Fibroblast of skin of right quadriceps (primary cell): ENCODE measurements around the gene MRPL45.

Experiments
- DNase-seq: peaks from one replicate; pipeline ENCODE4 v3.0.0-alpha.2; 2013

MRPL45 gene

DNA sequence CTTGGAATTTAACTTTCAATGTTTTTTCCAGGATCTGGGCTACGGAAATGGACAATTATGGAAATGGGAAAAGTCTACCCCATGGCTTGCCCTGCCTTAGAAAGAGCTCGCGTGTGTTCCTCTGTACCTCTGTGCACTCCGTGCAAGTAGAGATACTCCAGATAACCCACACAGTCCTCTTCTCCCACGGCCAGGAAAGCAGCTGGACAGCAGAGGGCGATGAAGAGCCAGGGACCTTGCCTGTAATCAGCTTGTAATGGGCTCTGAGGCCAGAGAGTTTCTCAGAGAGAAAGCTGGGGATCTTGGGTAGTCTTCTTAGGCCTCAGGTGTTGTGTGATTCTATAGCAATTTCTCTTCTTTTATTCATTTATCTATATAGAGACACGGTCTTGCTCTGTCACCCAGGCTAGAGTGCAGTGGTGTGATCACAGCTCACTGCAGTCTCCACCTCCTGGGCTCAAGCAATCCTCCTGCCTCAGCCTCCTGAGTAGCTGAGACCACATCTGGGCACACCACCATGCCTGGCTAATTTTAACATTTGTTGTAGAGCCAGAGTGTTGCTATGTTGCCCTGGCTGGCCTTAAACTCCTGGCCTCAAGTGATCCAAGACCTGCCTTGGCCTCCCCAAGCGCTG, 52.2 kb downstream of the MRPL45 start:
- DNase-seq = peak; percentile 73

DNA sequence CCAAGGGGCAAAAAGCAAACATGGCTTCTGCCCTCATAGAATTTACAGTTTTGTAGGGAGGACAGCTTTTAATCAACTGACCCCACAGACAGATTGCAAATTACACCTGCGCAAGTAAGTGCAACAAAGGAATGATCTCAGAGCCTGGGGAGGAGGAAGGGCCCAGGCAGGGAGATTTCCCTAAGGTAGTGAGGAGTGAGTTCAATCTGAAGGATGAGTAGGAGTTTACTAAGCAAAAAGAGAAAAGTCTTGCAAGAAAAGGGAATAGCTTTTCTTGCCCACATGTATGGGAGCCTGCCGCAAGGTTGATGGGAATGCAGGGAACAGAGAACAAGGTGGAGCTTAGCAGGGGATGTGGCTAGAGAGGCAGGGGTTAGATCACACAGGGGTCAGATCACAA, 53.1 kb downstream of the MRPL45 start:
- DNase-seq = no peak

DNA sequence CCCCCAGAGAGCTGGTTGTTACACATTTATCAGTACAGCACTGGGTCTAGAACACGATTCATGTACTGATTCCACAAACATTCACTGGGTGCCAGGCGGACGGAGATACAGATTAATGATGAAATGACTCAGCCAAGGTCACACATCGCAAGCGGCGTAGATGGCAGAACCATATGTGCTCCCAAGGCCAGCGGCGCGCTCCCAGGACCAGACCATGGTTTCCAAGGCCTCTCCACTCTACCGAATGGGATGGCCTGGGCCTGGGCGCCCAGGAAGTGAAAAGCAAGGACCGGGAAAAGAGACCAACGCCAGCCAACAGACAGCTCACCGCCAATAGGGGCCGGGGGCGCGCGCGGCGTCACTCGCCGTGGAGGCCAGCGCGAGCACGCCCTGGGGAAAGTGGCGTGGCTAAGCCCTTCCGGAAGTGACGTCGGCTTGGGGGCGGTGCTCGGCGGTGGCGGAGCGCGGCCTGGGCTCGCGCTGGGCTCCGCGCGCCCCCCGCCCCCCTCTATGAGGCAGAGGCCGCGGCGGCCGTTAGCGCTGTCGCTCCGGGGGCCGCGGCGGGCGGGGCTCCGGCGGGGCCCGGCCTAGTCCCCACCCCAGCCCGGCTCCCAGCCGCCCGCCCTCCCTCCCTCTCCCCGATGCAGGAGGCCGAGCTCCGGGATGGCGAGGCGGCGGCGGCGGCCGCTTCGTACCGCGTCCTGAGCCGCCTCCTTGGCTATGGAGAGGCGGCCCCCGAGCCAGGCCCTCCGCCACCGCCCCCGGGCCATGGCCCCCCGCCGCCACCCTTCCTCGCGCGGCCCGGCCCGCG, 54.6 kb downstream of the MRPL45 start, which contains the start of gene SOCS7:
Gene SOCS7 (plus strand): TSS at position 433 of the 811 bp plus-strand sequence. CDS start 209 bp downstream, at position 642.
- peak; percentile 93 for DNase-seq

DNA sequence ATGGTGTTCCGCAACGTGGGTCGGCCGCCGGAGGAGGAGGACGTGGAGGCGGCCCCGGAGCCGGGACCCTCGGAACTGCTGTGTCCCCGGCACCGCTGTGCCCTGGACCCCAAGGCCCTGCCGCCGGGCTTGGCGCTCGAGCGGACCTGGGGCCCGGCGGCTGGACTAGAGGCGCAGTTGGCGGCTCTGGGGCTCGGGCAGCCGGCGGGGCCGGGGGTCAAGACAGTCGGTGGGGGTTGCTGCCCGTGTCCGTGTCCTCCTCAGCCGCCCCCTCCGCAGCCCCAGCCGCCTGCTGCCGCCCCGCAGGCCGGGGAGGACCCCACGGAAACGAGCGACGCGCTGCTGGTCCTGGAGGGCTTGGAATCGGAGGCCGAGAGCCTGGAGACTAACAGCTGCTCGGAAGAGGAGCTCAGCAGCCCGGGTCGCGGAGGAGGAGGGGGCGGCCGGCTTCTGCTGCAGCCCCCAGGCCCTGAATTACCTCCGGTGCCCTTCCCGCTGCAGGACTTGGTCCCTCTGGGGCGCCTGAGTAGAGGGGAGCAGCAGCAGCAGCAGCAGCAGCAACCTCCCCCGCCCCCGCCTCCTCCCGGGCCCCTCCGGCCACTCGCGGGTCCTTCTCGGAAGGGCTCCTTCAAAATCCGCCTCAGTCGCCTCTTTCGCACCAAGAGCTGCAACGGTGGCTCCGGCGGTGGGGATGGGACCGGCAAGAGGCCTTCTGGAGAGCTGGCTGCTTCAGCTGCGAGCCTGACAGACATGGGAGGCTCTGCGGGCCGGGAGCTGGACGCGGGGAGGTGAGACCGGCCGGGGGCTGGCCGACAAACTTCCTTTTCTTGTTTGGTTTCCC, 55.5 kb downstream of the MRPL45 start:
- no peak for DNase-seq

DNA sequence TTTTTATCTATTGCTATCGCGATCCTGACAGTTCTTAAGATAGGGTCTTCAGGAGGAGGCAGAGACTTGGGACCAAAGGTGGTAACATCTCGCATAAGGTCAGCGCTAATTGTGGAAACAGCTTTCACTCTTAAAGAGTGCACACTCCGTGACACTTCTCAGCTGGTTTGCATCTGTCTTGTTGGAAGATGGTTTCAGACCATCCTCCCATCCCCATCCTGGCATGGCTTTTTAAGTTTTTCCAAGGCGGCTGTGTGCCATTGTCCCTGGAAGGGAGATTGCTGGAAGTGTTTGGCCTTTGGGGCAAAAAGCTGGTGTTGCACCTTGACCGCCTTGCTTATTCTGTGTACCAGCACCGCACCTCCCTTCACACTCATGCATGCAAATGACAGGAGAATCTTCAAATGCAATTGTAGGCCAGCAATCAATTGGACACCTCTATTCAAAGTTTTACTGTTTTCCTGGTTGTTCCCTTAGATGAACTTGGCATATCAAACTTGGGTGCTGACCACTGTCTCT, 56.2 kb downstream of the MRPL45 start:
- no peak for DNase-seq

DNA sequence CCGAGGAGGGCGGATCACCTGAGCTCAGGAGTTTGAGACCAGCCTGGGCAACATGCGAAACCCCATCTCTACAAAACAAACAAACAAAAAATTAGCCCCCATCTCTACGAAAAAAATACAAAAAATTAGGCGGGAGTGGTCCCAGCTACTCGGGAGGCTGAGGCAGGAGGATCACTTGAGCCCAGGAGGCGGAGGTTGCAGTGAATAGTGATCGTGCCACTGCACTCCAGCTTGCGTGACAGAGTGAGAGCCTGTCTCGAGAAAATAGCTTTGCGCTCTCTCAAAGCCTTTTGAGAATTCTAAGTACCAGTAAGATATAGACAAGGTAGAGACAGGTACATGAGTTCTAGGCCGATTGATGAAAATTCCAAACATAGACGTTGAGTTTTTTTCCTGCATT, 56.7 kb downstream of the MRPL45 start:
- DNase-seq = no peak

DNA sequence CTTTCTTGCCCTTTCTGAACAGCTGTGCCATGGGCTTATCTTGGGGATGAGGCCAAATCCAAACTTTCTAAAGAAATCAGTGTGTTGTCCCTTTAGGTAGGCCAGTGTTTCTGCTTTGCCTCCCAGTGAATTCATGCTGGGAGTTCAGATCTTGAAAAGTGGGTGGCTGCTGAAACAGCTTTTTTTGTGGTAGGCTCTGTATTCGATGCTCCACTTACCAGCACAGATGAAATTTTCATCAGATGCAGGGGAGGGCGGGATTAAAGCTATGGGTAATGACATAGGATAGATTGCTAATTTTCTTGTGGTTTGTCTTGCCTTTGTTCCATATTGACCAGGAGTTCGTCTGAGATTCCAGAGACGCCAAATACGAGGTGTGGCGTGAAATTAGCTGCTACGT, 57.5 kb downstream of the MRPL45 start:
- DNase-seq = no peak

DNA sequence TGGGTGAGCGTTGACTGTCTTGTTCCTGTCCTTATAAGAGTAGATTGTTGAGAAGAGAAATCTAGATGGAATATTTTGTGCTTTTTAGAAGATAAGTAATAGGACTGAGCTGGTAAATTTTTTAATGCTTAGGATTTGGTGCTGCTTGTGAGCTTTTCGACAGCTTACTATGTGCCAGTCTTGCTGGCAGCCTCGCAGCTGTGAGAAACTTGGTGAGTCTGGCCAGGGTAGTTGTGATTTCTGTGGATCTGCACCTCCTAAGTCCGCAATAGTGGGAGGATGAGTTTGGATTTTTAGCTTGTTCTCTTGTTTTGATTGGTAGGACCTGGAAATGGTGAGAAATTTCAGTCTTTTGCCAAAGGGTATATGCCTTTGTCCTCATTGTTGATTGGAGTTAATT, 58.3 kb downstream of the MRPL45 start:
- no peak for DNase-seq

DNA sequence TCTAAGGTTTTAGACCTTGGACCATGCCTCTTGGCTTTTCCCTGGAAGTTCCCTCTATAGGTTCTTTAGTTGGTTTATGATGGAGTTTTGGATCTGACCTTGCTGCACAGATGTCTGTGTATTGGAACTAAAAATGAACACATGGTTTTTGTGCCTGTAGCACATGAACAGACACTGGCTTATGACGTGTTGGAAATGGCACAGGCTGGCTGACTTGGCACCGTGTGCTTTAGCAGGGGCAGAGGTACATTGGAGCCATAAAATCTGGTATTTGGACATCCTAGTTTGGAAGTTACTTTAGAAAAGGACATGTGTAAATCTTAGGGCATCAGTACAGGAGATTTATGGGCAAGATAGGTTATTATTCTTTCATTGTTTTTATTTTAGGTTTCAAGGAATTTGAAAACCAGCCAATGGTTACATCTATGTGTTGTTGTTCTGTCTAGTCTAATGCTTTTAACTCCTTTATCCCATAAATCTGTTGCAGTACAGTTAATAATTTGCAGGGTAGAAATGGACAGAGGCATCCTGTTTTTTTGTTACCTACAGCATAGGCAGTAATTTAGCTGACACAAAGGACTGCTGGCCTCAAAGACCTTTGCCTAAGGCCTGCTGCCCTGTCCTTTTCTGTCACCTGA, 60.6 kb downstream of the MRPL45 start:
- no peak for DNase-seq

DNA sequence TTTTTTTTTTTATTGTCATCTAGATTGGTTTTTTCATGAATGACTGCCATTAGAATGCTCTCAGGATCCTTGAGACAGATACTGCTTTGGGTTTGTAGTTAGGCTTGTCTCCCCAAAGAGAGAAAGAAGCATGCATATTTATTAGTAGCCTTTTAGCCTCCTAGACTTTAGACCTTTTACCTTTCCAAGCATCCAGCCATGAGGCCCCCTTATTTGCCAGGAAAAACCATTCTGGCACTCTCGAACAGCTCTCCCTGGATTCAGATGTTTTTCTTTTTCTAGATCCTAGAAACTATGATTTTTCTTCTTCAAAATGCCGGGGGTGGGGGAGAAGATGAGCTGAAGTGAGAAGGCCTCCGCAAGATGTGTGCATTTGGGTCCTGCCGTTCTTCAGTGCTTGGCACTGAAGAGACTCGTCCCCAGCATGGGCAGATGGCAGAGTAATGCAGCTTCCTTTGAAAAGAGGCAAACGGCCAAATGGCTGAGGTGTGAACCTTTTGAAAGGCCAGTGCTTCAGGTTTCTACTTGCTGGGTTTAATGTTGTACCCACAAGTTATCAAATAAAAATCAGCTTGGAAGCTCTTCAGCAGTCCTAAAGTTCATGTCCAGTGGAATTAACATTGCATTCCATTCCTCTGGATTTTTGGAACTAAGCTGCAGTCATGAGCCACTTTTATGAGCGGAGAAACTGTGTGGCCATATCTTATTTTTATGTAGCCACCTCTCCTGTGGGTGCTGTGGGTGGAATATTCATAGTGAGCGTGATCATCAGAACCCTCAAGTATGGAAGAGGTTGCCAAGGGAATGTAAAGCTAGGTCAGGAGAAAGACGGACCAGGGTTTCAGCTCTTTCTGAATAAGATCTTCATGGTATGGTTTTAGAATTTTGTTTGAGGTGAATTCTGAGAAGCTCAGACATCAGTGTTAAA, 61.9 kb downstream of the MRPL45 start:
- DNase-seq = no peak

DNA sequence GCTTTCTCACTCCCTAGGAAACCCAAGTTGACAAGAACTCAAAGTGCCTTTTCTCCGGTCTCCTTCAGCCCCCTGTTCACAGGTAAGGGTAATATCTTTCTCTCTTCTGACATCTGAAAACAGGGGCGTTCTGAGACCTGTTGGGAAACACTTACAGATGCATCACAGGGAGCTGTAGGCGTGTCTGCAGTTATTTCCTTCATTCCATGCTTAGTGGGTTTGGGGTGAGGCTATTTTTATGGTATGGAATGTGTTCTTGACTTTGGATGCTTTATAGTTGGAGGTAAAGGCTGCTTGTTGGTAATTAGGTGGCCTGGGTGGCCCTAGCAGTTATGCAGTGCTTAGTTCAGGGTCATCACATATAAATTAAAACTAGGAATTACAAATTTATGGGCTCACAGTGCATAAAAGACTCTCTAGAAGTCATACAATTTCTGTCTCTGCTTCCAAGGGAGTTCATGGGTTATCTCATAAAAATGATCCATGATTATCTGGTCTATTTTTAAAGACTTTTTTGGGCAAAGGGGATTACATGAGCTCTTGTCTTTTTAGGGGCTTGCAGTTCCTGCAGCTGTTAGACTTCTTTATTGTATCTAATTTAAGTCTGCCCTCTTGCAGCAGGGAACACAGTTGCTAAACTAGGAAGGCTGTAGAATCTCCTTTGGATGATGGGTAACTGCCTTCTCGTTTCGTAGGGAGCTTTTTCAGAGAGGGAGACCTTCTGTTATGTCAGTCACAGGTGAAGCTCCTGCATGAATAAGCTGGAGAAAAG, 64.9 kb downstream of the MRPL45 start:
- peak; percentile 67 for DNase-seq

DNA sequence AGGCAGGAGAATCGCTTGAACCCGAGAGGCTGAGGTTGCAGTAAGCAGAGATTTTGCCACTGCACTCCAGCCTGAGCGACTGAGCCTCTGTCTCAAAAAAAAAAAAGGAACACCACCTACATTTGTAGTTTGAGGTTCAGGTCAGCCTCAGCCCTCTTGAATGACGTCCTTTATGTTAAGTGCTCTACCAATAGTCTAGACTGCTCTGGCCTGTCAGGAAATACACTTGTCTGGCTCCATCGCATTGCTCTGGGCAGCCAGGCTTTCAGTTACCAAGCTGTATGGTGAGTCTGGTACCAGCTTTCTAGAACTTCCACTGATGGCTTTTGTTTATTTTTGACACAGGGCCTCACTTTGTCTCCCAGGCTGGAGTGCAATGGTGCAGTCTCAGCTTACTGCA, 66.0 kb downstream of the MRPL45 start:
- no peak for DNase-seq

DNA sequence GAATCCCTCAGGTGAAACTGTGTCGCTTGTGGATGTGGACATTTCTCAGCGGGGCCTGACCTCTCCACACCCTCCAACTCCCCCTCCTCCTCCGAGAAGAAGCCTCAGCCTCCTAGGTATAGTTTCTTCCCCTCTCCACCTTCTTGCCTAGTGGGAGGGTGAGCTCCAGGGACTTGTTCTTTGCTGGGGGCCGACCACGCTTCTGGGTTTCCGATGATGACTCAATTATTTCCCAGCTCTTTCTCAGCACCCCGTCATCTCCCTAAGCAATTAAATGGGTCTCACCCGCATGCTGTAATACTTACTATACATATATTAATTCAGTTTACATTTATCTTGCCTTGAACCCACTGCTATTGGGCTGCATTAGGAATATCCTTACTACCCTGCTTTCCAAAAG, 67.8 kb downstream of the MRPL45 start:
- no peak for DNase-seq

DNA sequence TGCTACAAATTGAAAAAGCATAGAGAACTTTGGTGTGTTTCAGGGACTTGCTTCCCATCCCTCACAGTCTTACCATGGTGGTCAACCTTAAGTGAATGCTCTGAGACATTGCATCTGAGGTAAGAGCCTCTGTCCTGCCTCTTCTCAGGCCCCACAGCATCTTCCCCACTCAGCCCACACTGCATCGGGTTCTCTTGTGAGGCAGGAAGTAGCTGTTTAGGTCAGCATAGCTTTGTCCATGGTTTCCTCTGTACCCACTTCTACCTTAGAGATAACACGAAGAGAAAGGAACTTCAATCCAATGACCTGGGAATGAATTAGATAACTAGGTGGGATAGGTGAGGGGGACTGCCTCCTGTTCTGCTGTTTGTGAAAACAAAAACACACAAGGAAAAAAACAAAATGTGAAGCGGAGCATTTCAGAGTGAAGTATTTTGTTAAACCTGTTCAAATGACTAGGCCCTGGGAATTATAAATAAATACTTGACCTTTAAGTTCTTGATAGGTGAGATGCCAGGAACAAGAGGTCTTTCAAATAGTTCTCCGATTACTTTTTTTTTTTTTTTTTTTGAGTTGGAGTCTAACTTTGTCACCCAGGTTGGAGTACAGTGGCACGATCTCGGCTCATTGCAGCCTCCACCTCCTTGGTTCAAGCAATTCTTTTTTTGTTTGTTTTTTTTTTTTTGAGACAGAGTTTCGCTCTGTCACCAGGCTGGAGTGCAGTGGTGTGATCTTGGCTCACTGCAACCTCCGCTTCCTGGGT, 72.3 kb downstream of the MRPL45 start:
- DNase-seq = no peak
